GM13977 (cell line): Measurements from ENCODE around the gene LHFPL5.

Experiments
- DNase-seq: peaks from one replicate; pipeline ENCODE4 v3.0.0; 2012; ENCODE audit warnings: low spot score
- CTCF ChIP-seq: IDR thresholded peaks from 2 replicates; pipeline ENCODE4 v1.5.1; 2012; ENCODE audit warnings: mild to moderate bottlenecking, control low read depth; ENCODE audit not compliant: insufficient read depth; ENCODE audit errors: extremely low read depth, missing control alignments
- in situ Hi-C: fragments of 300-500 bp; cut with MboI; formaldehyde crosslinking; loops from one replicate; pipeline ENCODE4 v1.12.0; 2022; ENCODE audit warnings: low sequenced_read_pairs, low pct_unique_long_range_greater_than_20kb, mixed read lengths, inconsistent platforms; ENCODE audit not compliant: unreplicated experiment

LHFPL5 gene

GRCh38 chr6:35798706-35799105 is 6.4 kb upstream of the LHFPL5 start:
- in situ Hi-C loops: no loop called here
- no peak for DNase-seq
- no peak for TF ChIP-seq CTCF

GRCh38 chr6:35801148-35801547 is 4.0 kb upstream of the LHFPL5 start:
- no peak for TF ChIP-seq CTCF
- in situ Hi-C loops: no loop called here
- DNase-seq: no peak

GRCh38 chr6:35808688-35809087 is 3.5 kb downstream of the LHFPL5 start:
- no peak for DNase-seq
- TF ChIP-seq CTCF: no peak
- in situ Hi-C loops: no loop called here

GRCh38 chr6:35809809-35810208 is 4.7 kb downstream of the LHFPL5 start:
- TF ChIP-seq CTCF: no peak
- in situ Hi-C loops: no loop called here
- no peak for DNase-seq

GRCh38 chr6:35810971-35811698 is 6.0 kb downstream of the LHFPL5 start:
- no peak for DNase-seq
- in situ Hi-C loops: no loop called here
- no peak for TF ChIP-seq CTCF

- no peak for TF ChIP-seq CTCF
- DNase-seq: no peak
- in situ Hi-C loops: no loop called here
Observed at GRCh38 chr6:35811699-35811995, 6.5 kb downstream of the LHFPL5 start.

- TF ChIP-seq CTCF: no peak
- in situ Hi-C loops: no loop called here
- DNase-seq: no peak
Observed at GRCh38 chr6:35817515-35817914, 12.4 kb downstream of the LHFPL5 start.
